Activated CD8-positive, alpha-beta T cell treated with anti-CD3 and anti-CD28 coated beads, Interleukin-2, amount 10 ng/mL, durations not matched to agents 7 days and 5 days (primary cell): Measurements from ENCODE around the gene ANO6. TPM values are rescaled to one million over a fixed set of nuclear protein-coding genes. Genes with fewer than 3 reads are reported as not detected.

Source experiments
- ATAC-seq: fragments of 150-1000 bp; cut with Tn5 transposase; one replicate; pipeline ENCODE4 v1.10.0; 2021; ENCODE audit warnings: moderate library complexity
- CTCF ChIA-PET: fragments of 350-600 bp; sonication (Branson Sonifier 250); formaldehyde crosslinking; loops from one replicate; lab custom pipeline; 2021; ENCODE audit warnings: antibody characterized with exemption; lab: Charles Lee
- POLR2A ChIA-PET: fragments of 350-600 bp; sonication (Branson Sonifier 250); formaldehyde crosslinking; loops from one replicate; lab custom pipeline; 2021; ENCODE audit warnings: antibody characterized with exemption; lab: Charles Lee
- DNase-seq: peaks from one replicate; pipeline ENCODE4 v3.0.0-alpha.2; 2020
- H3K27ac Mint-ChIP-seq: one replicate; pipeline ENCODE4 v1.8.0; 2021; ENCODE audit warnings: mild to moderate bottlenecking, mixed read lengths
- H3K27me3 Mint-ChIP-seq: one replicate; pipeline ENCODE4 v1.8.0; 2021; ENCODE audit warnings: low read depth, mixed read lengths
- H3K36me3 Mint-ChIP-seq: one replicate; pipeline ENCODE4 v1.8.0; 2021; ENCODE audit warnings: low read depth, mixed read lengths
- H3K4me1 Mint-ChIP-seq: one replicate; pipeline ENCODE4 v1.8.0; 2021; ENCODE audit warnings: low read depth, mixed read lengths
- H3K4me3 Mint-ChIP-seq: one replicate; pipeline ENCODE4 v1.8.0; 2021; ENCODE audit warnings: mild to moderate bottlenecking, mixed read lengths
- H3K9me3 Mint-ChIP-seq: one replicate; pipeline ENCODE4 v1.8.0; 2022; ENCODE audit warnings: mixed read lengths; ENCODE audit not compliant: insufficient read depth
- total RNA-seq, 2 experiments: library from RNA; stranded (reverse); gene quantifications; one replicate each; pipeline ENCODE4 v1.2.3, GENCODE V29; 2021

The ANO6 gene
- total RNA-seq, 2 experiments from 2014 or later = 23.3 to 24.5 TPM

GRCh38 chr12:45326358-45326975 lies 110.6 kb downstream of the ANO6 start:
- H3K9me3 Mint-ChIP-seq = no peaks in the 10 kb centered on the region
- ATAC-seq (no peak), DNase-seq (no peak)
- CTCF ChIA-PET = interaction anchor here (1.5 kb wide), 1 partner anchor 9 kb away, joined by 4 read pairs; no protein-coding TSS in a partner anchor
- H3K4me3 Mint-ChIP-seq = no peak overlapping the region
- H3K36me3 Mint-ChIP-seq = peaks cover 7% of the 10 kb centered on the region
- H3K4me1 Mint-ChIP-seq = peaks cover 10% of the 10 kb centered on the region
- POLR2A ChIA-PET = no interaction called here
- no peaks in the 10 kb centered on the region for H3K27me3 Mint-ChIP-seq
- H3K27ac Mint-ChIP-seq = peak overlapping the region; percentile 25

- Mint-ChIP-seq H3K27ac (no peak overlapping the region), H3K27me3 (no peaks in the 10 kb centered on the region), H3K9me3 (no peaks in the 10 kb centered on the region), H3K4me1 (peaks cover 10% of the 10 kb centered on the region), H3K4me3 (no peak overlapping the region), H3K36me3 (peaks cover 6% of the 10 kb centered on the region)
- CTCF ChIA-PET = interaction anchor here (1.1 to 1.5 kb wide), 3 partner anchors 8 to 158 kb away, joined by 3 to 4 read pairs (median 4); no protein-coding TSS in a partner anchor
- ATAC-seq (no peak), DNase-seq (no peak)
- POLR2A ChIA-PET = no interaction called here
Observed at GRCh38 chr12:45327823-45328383, 112.0 kb downstream of the ANO6 start.

GRCh38 chr12:45329238-45329637 lies 113.3 kb downstream of the ANO6 start:
- ATAC-seq = no peak
- peaks cover 10% of the 10 kb centered on the region for H3K36me3 Mint-ChIP-seq
- ChIA-PET CTCF (no interaction called here), POLR2A (no interaction called here)
- no peak overlapping the region for H3K27ac Mint-ChIP-seq
- H3K9me3 Mint-ChIP-seq = no peaks in the 10 kb centered on the region
- H3K4me3 Mint-ChIP-seq = no peak overlapping the region
- peaks cover 9% of the 10 kb centered on the region for H3K4me1 Mint-ChIP-seq
- no peak for DNase-seq
- H3K27me3 Mint-ChIP-seq = no peaks in the 10 kb centered on the region

GRCh38 chr12:45329702-45330101 lies 113.8 kb downstream of the ANO6 start:
- CTCF ChIA-PET = no interaction called here
- POLR2A ChIA-PET = no interaction called here
- ATAC-seq (no peak), DNase-seq (no peak)
- no peaks in the 10 kb centered on the region for H3K27me3 Mint-ChIP-seq
- H3K36me3 Mint-ChIP-seq = peaks cover 10% of the 10 kb centered on the region
- peaks cover 6% of the 10 kb centered on the region for H3K4me1 Mint-ChIP-seq
- H3K9me3 Mint-ChIP-seq = no peaks in the 10 kb centered on the region
- H3K4me3 Mint-ChIP-seq = no peak overlapping the region
- H3K27ac Mint-ChIP-seq = no peak overlapping the region

- CTCF ChIA-PET = interaction anchor here (1.3 kb wide), 1 partner anchor 16 kb away, joined by 3 read pairs; no protein-coding TSS in a partner anchor
Observed at GRCh38 chr12:45331552-45331951, 115.7 kb downstream of the ANO6 start.

GRCh38 chr12:45334396-45334795 lies 118.5 kb downstream of the ANO6 start:
- H3K4me1 Mint-ChIP-seq = no peaks in the 10 kb centered on the region
- ATAC-seq (no peak), DNase-seq (no peak)
- POLR2A ChIA-PET = no interaction called here
- H3K4me3 Mint-ChIP-seq = no peak overlapping the region
- H3K27me3 Mint-ChIP-seq = no peaks in the 10 kb centered on the region
- CTCF ChIA-PET = no interaction called here
- peaks cover 7% of the 10 kb centered on the region for H3K36me3 Mint-ChIP-seq
- no peaks in the 10 kb centered on the region for H3K9me3 Mint-ChIP-seq
- H3K27ac Mint-ChIP-seq = no peak overlapping the region

More at GRCh38 chr12:45331552-45331951, 115.7 kb downstream of the ANO6 start:
- H3K27me3 Mint-ChIP-seq = no peaks in the 10 kb centered on the region
- ATAC-seq = no peak
- H3K9me3 Mint-ChIP-seq = no peaks in the 10 kb centered on the region
- no peak overlapping the region for H3K27ac Mint-ChIP-seq
- H3K4me3 Mint-ChIP-seq = no peak overlapping the region
- peaks cover 7% of the 10 kb centered on the region for H3K36me3 Mint-ChIP-seq
- DNase-seq = no peak
- POLR2A ChIA-PET = no interaction called here
- H3K4me1 Mint-ChIP-seq = peaks cover 6% of the 10 kb centered on the region

- Mint-ChIP-seq H3K27ac (no peak overlapping the region), H3K36me3 (peaks cover 7% of the 10 kb centered on the region), H3K27me3 (no peaks in the 10 kb centered on the region), H3K4me1 (no peaks in the 10 kb centered on the region), H3K4me3 (no peak overlapping the region), H3K9me3 (no peaks in the 10 kb centered on the region)
- POLR2A ChIA-PET = no interaction called here
- DNase-seq = no peak
- CTCF ChIA-PET = interaction anchor here (0.8 to 0.9 kb wide), 2 partner anchors 8 to 9 kb away, joined by 4 read pairs; no protein-coding TSS in a partner anchor
- no peak for ATAC-seq
Observed at GRCh38 chr12:45336331-45336730, 120.4 kb downstream of the ANO6 start.

- peaks cover 5% of the 10 kb centered on the region for H3K36me3 Mint-ChIP-seq
- H3K9me3 Mint-ChIP-seq = no peaks in the 10 kb centered on the region
- DNase-seq (no peak), ATAC-seq (no peak)
- no peak overlapping the region for H3K27ac Mint-ChIP-seq
- H3K4me1 Mint-ChIP-seq = no peaks in the 10 kb centered on the region
- ChIA-PET POLR2A (no interaction called here), CTCF (interaction anchor here (0.8 to 1.3 kb wide), 2 partner anchors 9 to 12 kb away, joined by 3 to 4 read pairs; no protein-coding TSS in a partner anchor)
- H3K4me3 Mint-ChIP-seq = no peak overlapping the region
- H3K27me3 Mint-ChIP-seq = no peaks in the 10 kb centered on the region
Observed at GRCh38 chr12:45336762-45337596, 121.1 kb downstream of the ANO6 start.

GRCh38 chr12:45337835-45338234 lies 121.9 kb downstream of the ANO6 start:
- ATAC-seq = no peak
- H3K36me3 Mint-ChIP-seq = peaks cover 4% of the 10 kb centered on the region

GRCh38 chr12:45338272-45338671 lies 122.4 kb downstream of the ANO6 start:
- H3K4me3 Mint-ChIP-seq = no peak overlapping the region
- POLR2A ChIA-PET = no interaction called here
- no peak for DNase-seq

More at GRCh38 chr12:45337835-45338234, 121.9 kb downstream of the ANO6 start:
- POLR2A ChIA-PET = no interaction called here
- DNase-seq = no peak
- H3K4me3 Mint-ChIP-seq = no peak overlapping the region
- no peaks in the 10 kb centered on the region for H3K27me3 Mint-ChIP-seq
- no peaks in the 10 kb centered on the region for H3K4me1 Mint-ChIP-seq
- H3K27ac Mint-ChIP-seq = no peak overlapping the region
- H3K9me3 Mint-ChIP-seq = no peaks in the 10 kb centered on the region
- CTCF ChIA-PET = interaction anchor here (1.3 kb wide), 1 partner anchor 11 kb away, joined by 3 read pairs; no protein-coding TSS in a partner anchor

GRCh38 chr12:45339035-45339434 lies 123.1 kb downstream of the ANO6 start:
- Mint-ChIP-seq H3K27ac (no peak overlapping the region), H3K27me3 (no peaks in the 10 kb centered on the region), H3K9me3 (no peaks in the 10 kb centered on the region), H3K36me3 (no peaks in the 10 kb centered on the region), H3K4me1 (no peaks in the 10 kb centered on the region), H3K4me3 (no peak overlapping the region)
- CTCF ChIA-PET = interaction anchor here (1.2 kb wide), 1 partner anchor 16 kb away, joined by 3 read pairs; no protein-coding TSS in a partner anchor
- ATAC-seq (no peak), DNase-seq (no peak)
- POLR2A ChIA-PET = no interaction called here

More at GRCh38 chr12:45338272-45338671, 122.4 kb downstream of the ANO6 start:
- no peaks in the 10 kb centered on the region for H3K27me3 Mint-ChIP-seq
- no peaks in the 10 kb centered on the region for H3K9me3 Mint-ChIP-seq
- ATAC-seq = no peak
- H3K4me1 Mint-ChIP-seq = no peaks in the 10 kb centered on the region
- H3K36me3 Mint-ChIP-seq = peaks cover 4% of the 10 kb centered on the region
- no peak overlapping the region for H3K27ac Mint-ChIP-seq
- CTCF ChIA-PET = interaction anchor here (1.2 to 1.3 kb wide), 2 partner anchors 11 to 15 kb away, joined by 3 read pairs; no protein-coding TSS in a partner anchor
